ENCODE measurements around the gene SLC36A4. TPM values are rescaled to one million over a fixed set of nuclear protein-coding genes. Genes with fewer than 3 reads are reported as not detected.

The SLC36A4 gene
- total RNA-seq, 1 donor from 2014 or later: 67.6 TPM

DNA sequence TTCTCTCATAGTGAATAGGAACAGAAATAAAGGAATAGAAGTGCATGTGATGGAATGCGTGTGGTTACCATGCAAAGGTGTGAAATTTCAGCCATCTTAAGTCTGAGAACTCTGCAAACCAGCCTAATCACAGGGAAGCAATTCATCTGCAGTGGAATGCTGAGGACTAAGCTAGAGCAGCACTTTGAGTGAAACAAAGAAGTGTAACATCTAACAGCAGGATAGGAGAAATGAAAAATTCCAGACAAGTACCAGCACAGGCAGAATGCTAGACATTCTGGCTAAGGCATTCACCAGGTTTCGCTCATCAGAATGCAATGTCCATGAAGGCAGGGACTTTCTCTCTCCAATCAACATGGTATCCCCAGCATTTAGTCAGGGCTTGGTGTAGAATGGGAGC lies 41.2 kb upstream of the SLC36A4 start:
- H3F3A ChIP-seq (ENCODE audit: low read depth): no peaks in the 10 kb centered on the region
- no peaks in the 10 kb centered on the region for H4K20me1 ChIP-seq (ENCODE audit: low read depth)
- no peaks in the 10 kb centered on the region for H3K4me1 ChIP-seq
- no peak overlapping the region for H3K4me3 ChIP-seq
- no peak overlapping the region for H2AFZ ChIP-seq (replicated peaks)
- TF ChIP-seq EZH2 (IDR thresholded peaks at IDR 0.05) (no peak), EZH2phosphoT487 (IDR thresholded peaks at IDR 0.05) (no peak)
- TF ChIP-seq, protein P1, sequence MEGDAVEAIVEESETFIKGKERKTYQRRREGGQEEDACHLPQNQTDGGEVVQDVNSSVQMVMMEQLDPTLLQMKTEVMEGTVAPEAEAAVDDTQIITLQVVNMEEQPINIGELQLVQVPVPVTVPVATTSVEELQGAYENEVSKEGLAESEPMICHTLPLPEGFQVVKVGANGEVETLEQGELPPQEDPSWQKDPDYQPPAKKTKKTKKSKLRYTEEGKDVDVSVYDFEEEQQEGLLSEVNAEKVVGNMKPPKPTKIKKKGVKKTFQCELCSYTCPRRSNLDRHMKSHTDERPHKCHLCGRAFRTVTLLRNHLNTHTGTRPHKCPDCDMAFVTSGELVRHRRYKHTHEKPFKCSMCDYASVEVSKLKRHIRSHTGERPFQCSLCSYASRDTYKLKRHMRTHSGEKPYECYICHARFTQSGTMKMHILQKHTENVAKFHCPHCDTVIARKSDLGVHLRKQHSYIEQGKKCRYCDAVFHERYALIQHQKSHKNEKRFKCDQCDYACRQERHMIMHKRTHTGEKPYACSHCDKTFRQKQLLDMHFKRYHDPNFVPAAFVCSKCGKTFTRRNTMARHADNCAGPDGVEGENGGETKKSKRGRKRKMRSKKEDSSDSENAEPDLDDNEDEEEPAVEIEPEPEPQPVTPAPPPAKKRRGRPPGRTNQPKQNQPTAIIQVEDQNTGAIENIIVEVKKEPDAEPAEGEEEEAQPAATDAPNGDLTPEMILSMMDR (IDR thresholded peaks at IDR 0.05): no peak
- no peak overlapping the region for H3K9ac ChIP-seq
- H3K9me3 ChIP-seq (ENCODE audit: low read depth): no peaks in the 10 kb centered on the region
- H3K4me1 Mint-ChIP-seq: no peaks in the 10 kb centered on the region
- no peak for DNase-seq (ENCODE audit: low spot score)
- no peak overlapping the region for H3K4me3 Mint-ChIP-seq
- no peaks in the 10 kb centered on the region for H3K27me3 ChIP-seq
- no peak overlapping the region for H3K27ac ChIP-seq
- no peaks in the 10 kb centered on the region for H3K9me3 Mint-ChIP-seq
- no peak overlapping the region for H3K4me2 ChIP-seq
- H3K79me2 ChIP-seq (ENCODE audit: low read depth): no peaks in the 10 kb centered on the region
- no peak overlapping the region for H3K27ac Mint-ChIP-seq
- no peaks in the 10 kb centered on the region for H3K36me3 ChIP-seq
- peaks cover 7% of the 10 kb centered on the region for H3K27me3 Mint-ChIP-seq (ENCODE audit: insufficient read depth, low read depth)
- no peaks in the 10 kb centered on the region for H3K36me3 Mint-ChIP-seq

DNA sequence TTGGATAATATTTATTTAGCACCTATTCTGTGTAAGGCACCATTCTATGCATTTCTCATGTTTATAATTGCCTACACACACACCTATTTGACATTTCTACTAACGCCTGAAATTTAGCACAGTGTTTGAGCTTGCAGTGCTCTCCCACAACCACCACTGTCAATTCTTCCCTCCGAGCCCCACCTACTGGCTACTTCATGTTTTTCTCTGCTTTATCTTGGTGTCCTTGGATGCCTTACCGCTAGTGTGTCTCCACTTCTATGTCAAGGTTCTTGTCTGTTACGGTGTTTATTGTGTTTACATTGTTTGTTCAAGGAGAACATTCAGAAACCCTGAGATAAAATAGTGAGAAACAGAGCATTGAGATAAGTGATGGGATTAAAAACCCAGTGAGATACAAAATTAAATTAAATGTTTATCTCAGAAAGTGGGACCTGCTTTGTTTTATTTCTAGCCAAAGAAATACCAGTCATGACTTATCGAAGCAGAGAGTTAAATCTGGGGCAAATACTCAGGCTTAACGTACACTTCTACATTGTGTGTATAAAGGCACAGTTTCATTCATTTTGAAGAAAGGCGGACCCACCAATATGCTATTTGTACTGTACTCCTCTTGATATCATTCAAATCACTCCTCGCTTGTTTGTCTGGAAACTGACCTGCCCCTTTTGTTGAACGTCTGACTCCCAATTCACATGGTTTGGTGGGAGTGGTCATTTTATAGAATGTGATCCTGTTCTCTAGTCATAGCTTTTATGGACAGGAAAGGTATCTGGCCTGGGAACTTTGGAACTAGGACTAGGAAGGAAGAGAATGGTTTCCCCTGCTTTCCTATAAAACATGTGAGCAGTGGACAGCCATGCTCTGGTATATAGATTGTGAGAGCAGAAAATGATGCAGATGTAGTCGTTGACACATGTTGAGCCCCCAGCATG lies 39.2 kb upstream of the SLC36A4 start:
- no peaks in the 10 kb centered on the region for H3K4me1 ChIP-seq
- no peaks in the 10 kb centered on the region for H3K9me3 Mint-ChIP-seq
- no peak overlapping the region for H3K27ac Mint-ChIP-seq
- H3K4me3 ChIP-seq: no peak overlapping the region
- no peak overlapping the region for H2AFZ ChIP-seq (replicated peaks)
- no peak overlapping the region for H3K4me2 ChIP-seq
- TF ChIP-seq, protein P1 (IDR thresholded peaks at IDR 0.05): peak; percentile 67
- no peak for TF ChIP-seq EZH2 (IDR thresholded peaks at IDR 0.05)
- H3K27ac ChIP-seq: no peak overlapping the region
- H3K4me1 Mint-ChIP-seq: no peaks in the 10 kb centered on the region
- no peaks in the 10 kb centered on the region for H4K20me1 ChIP-seq (ENCODE audit: low read depth)
- H3K36me3 ChIP-seq: no peaks in the 10 kb centered on the region
- H3K36me3 Mint-ChIP-seq: no peaks in the 10 kb centered on the region
- peaks cover 7% of the 10 kb centered on the region for H3K27me3 Mint-ChIP-seq (ENCODE audit: insufficient read depth, low read depth)
- H3K9ac ChIP-seq: no peak overlapping the region
- no peaks in the 10 kb centered on the region for H3K79me2 ChIP-seq (ENCODE audit: low read depth)
- no peaks in the 10 kb centered on the region for H3K27me3 ChIP-seq
- H3K9me3 ChIP-seq (ENCODE audit: low read depth): no peaks in the 10 kb centered on the region
- DNase-seq (ENCODE audit: low spot score): peak; percentile 60
- no peaks in the 10 kb centered on the region for H3F3A ChIP-seq (ENCODE audit: low read depth)
- H3K4me3 Mint-ChIP-seq: no peak overlapping the region

DNA sequence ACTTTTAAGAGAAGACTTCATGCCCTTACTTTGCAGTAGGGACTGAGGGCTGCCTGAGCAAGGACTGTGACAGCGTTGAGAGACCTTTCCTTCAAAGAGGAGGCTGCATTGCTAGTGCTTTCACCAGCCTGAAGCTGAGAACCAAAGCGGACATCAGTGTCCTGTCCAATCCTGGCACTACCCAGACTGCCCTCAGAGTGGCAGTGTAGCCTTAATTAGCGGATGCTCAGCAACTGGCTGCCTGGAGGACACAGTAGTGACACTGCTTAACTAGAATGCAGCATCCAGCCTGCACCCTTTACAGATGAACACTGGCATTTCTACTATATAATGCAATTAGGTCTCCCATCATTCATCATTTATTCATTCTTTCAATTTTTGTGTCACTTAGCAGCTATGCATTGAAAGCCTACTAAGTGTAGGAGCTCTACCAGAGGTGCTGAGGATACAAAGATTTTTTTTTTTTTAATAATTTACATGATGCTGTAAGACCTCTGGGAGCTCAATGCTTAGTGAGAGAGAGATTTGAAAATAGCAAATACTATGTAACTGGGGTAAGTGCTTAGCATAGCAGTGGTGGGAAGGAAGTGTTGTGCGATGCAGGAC lies 36.9 kb upstream of the SLC36A4 start:
- peak overlapping the region; percentile 90 for H2AFZ ChIP-seq (replicated peaks)
- no peaks in the 10 kb centered on the region for H3F3A ChIP-seq (ENCODE audit: low read depth)

More for the DNA sequence above, 36.9 kb upstream of the SLC36A4 start:
- Histone ChIP-seq H3K4me3 (no peak overlapping the region), H3K4me1 (no peaks in the 10 kb centered on the region), H3K9me3 (ENCODE audit: low read depth) (no peaks in the 10 kb centered on the region), H3K27me3 (no peaks in the 10 kb centered on the region), H4K20me1 (ENCODE audit: low read depth) (no peaks in the 10 kb centered on the region), H3K27ac (no peak overlapping the region), H3K9ac (no peak overlapping the region), H3K36me3 (no peaks in the 10 kb centered on the region), H3K79me2 (ENCODE audit: low read depth) (no peaks in the 10 kb centered on the region), H3K4me2 (no peak overlapping the region)
- no peak overlapping the region for H3K27ac Mint-ChIP-seq
- no peak overlapping the region for H3K4me3 Mint-ChIP-seq
- TF ChIP-seq, protein P1 (IDR thresholded peaks at IDR 0.05): peak; percentile 94
- no peak for TF ChIP-seq EZH2 (IDR thresholded peaks at IDR 0.05)
- peaks cover 7% of the 10 kb centered on the region for H3K27me3 Mint-ChIP-seq (ENCODE audit: insufficient read depth, low read depth)
- H3K36me3 Mint-ChIP-seq: no peaks in the 10 kb centered on the region
- peak; percentile 88 for DNase-seq (ENCODE audit: low spot score)
- no peaks in the 10 kb centered on the region for H3K9me3 Mint-ChIP-seq
- no peaks in the 10 kb centered on the region for H3K4me1 Mint-ChIP-seq
